Endometrium (tissue), 2 donors: ENCODE measurements around the gene NGB.
"Not testable (repeated sequence)": the region's sequence is repeated elsewhere in the genome, so short reads cannot be mapped to it uniquely, and the experiment has no call there.

ENCODE experiments used
- FAIRE-seq: peaks from 2 replicates; lab custom pipeline; 2012; peaks lifted over from hg19 to GRCh38; lab: Jason Lieb, UNC
- donor health status: control.
- donor health status: control.

NGB gene

GRCh38 chr14:77296155-77296554, 25.1 kb upstream of the NGB start:
- no peak for FAIRE-seq

GRCh38 chr14:77290705-77291104, 19.7 kb upstream of the NGB start:
- FAIRE-seq = no peak

- FAIRE-seq = no peak
Measured at GRCh38 chr14:77286576-77286975, 15.6 kb upstream of the NGB start.

GRCh38 chr14:77284466-77284865, 13.5 kb upstream of the NGB start:
- no peak for FAIRE-seq

GRCh38 chr14:77284066-77284465, 13.1 kb upstream of the NGB start:
- FAIRE-seq = no peak

GRCh38 chr14:77281852-77282410, 10.9 kb upstream of the NGB start:
- no peak for FAIRE-seq

- not testable (repeated sequence) for FAIRE-seq
Measured at GRCh38 chr14:77280921-77281320, 9.9 kb upstream of the NGB start.

GRCh38 chr14:77279719-77280118, 8.7 kb upstream of the NGB start:
- no peak for FAIRE-seq

GRCh38 chr14:77278461-77279230, 7.6 kb upstream of the NGB start:
- no peak for FAIRE-seq

GRCh38 chr14:77276959-77277358, 6.0 kb upstream of the NGB start:
- FAIRE-seq = no peak

GRCh38 chr14:77276295-77276935, 5.4 kb upstream of the NGB start:
- FAIRE-seq = no peak

GRCh38 chr14:77275601-77276017, 4.6 kb upstream of the NGB start:
- no peak for FAIRE-seq

- no peak for FAIRE-seq
Measured at GRCh38 chr14:77275041-77275580, 4.1 kb upstream of the NGB start.

GRCh38 chr14:77273796-77274195, 2.8 kb upstream of the NGB start:
- no peak for FAIRE-seq

- FAIRE-seq = no peak
Measured at GRCh38 chr14:77272261-77272660, 1.3 kb upstream of the NGB start.

- no peak for FAIRE-seq
Measured at GRCh38 chr14:77270361-77271112, 469 bp downstream of the NGB start.

GRCh38 chr14:77268989-77269600, 1.9 kb downstream of the NGB start:
- no peak for FAIRE-seq

GRCh38 chr14:77267937-77268699, 2.9 kb downstream of the NGB start:
- no peak for FAIRE-seq

- no peak for FAIRE-seq
Measured at GRCh38 chr14:77266336-77266735, 4.7 kb downstream of the NGB start.

- FAIRE-seq = no peak
Measured at GRCh38 chr14:77265561-77266335, 5.3 kb downstream of the NGB start.

- no peak for FAIRE-seq
Measured at GRCh38 chr14:77265187-77265515, 5.9 kb downstream of the NGB start.
